CD14-positive monocyte (primary cell): ENCODE measurements around the gene RNF31. TPM values are rescaled to one million over a fixed set of nuclear protein-coding genes. Genes with fewer than 3 reads are reported as not detected.

Experiments used
- DNase-seq, 3 donors: peaks; one replicate each; pipeline ENCODE4 v3.0.0-alpha.2; 2011 to 2022
- H2AFZ ChIP-seq: 2 replicates; pipeline ENCODE4 v1.6.0; 2012; ENCODE audit warnings: mild to moderate bottlenecking, low read depth, low read length, inconsistent platforms; ENCODE audit not compliant: insufficient read depth, poor library complexity, severe bottlenecking
- H3K27ac ChIP-seq, 2 donors: 1 replicate in 1 of 2; 2 replicates in 1 of 2; pipeline ENCODE4 v1.5.1; 2012 to 2013; ENCODE audit warnings: low read length in 2 of 2, control low read depth in 1 of 2, inconsistent platforms in 1 of 2, low read depth in 1 of 2, mild to moderate bottlenecking in 1 of 2
- H3K27me3 ChIP-seq, 2 donors: one replicate each; pipeline versions ENCODE4 v1.6.0 to v1.6.1; 2011 to 2013; ENCODE audit warnings: low read length in 2 of 2; ENCODE audit not compliant: control insufficient read depth in 2 of 2, insufficient read depth in 2 of 2
- H3K36me3 ChIP-seq, 2 donors: replicated peaks in 1 of 2; 1 replicate in 1 of 2; 2 replicates in 1 of 2; pipeline versions ENCODE4 v1.5.1 to v1.6.1; 2012 to 2013; ENCODE audit warnings: low read length in 2 of 2, control low read depth in 1 of 2, inconsistent platforms in 1 of 2, mild to moderate bottlenecking in 1 of 2; ENCODE audit not compliant: insufficient read depth in 2 of 2, control insufficient read depth in 1 of 2
- H3K4me1 ChIP-seq, 2 donors: 1 replicate in 1 of 2; 2 replicates in 1 of 2; pipeline versions ENCODE4 v1.5.1 to v1.6.1; 2012 to 2013; ENCODE audit warnings: low read length in 2 of 2, control low read depth in 1 of 2, inconsistent platforms in 1 of 2, mild to moderate bottlenecking in 1 of 2, moderate library complexity in 1 of 2; ENCODE audit not compliant: insufficient read depth in 2 of 2, control insufficient read depth in 1 of 2
- H3K4me2 ChIP-seq: replicated peaks from 2 replicates; pipeline ENCODE3; 2012; ENCODE audit warnings: low read length, moderate library complexity, mild to moderate bottlenecking; ENCODE audit not compliant: poor library complexity, severe bottlenecking; ENCODE audit errors: extremely low read depth
- H3K4me3 ChIP-seq, 3 experiments: fragments of 200-600 bp in 1 of 3; sonication (generic) in 1 of 3; replicated peaks in 1 of 3; 1 replicate in 2 of 3; 2 replicates in 1 of 3; pipeline ENCODE4 v1.5.1; 2011 to 2013; ENCODE audit warnings: low read length in 3 of 3, mild to moderate bottlenecking in 3 of 3, control low read depth in 2 of 3, low read depth in 2 of 3, inconsistent platforms in 1 of 3, moderate library complexity in 1 of 3
- H3K79me2 ChIP-seq: 2 replicates; pipeline ENCODE4 v1.6.0; 2012; ENCODE audit warnings: mild to moderate bottlenecking, control low read depth, inconsistent platforms, low read length, moderate library complexity; ENCODE audit not compliant: insufficient read depth
- H3K9ac ChIP-seq: 2 replicates; pipeline ENCODE4 v1.6.0; 2017; ENCODE audit warnings: low read length, mild to moderate bottlenecking; ENCODE audit not compliant: insufficient read depth, poor library complexity, severe bottlenecking
- H3K9me3 ChIP-seq, 2 donors: replicated peaks in 1 of 2; 1 replicate in 1 of 2; 2 replicates in 1 of 2; pipeline versions ENCODE4 v1.5.1 to v1.6.1; 2012 to 2013; ENCODE audit warnings: low read length in 2 of 2, control low read depth in 1 of 2; ENCODE audit not compliant: control insufficient read depth in 1 of 2, insufficient read depth in 1 of 2
- H4K20me1 ChIP-seq: 2 replicates; pipeline ENCODE4 v1.6.0; 2012; ENCODE audit warnings: mild to moderate bottlenecking, low read length, control low read depth, moderate library complexity; ENCODE audit not compliant: insufficient read depth
- H3K27ac Mint-ChIP-seq, 7 donors: one replicate each; pipeline ENCODE4 v1.8.0; 2020; ENCODE audit warnings: mild to moderate bottlenecking in 7 of 7, mixed read lengths in 7 of 7, moderate library complexity in 6 of 7, inconsistent platforms in 2 of 7
- H3K27me3 Mint-ChIP-seq, 3 donors: one replicate each; pipeline ENCODE4 v1.8.0; 2021 to 2022; ENCODE audit warnings: low read depth in 3 of 3, mild to moderate bottlenecking in 3 of 3, mixed read lengths in 3 of 3, moderate library complexity in 3 of 3, inconsistent platforms in 1 of 3
- H3K36me3 Mint-ChIP-seq, 2 donors: one replicate each; pipeline ENCODE4 v1.8.0; 2020; ENCODE audit warnings: mixed read lengths in 2 of 2, inconsistent platforms in 1 of 2, mild to moderate bottlenecking in 1 of 2
- H3K4me1 Mint-ChIP-seq: one replicate; pipeline ENCODE4 v1.8.0; 2020; ENCODE audit warnings: mild to moderate bottlenecking, mixed read lengths
- H3K4me3 Mint-ChIP-seq, 2 donors: one replicate each; pipeline ENCODE4 v1.8.0; 2020; ENCODE audit warnings: mild to moderate bottlenecking in 2 of 2, mixed read lengths in 2 of 2, moderate library complexity in 1 of 2
- H3K9me3 Mint-ChIP-seq, 7 donors: one replicate each; pipeline ENCODE4 v1.8.0; 2020 to 2022; ENCODE audit warnings: mixed read lengths in 7 of 7, mild to moderate bottlenecking in 6 of 7, moderate library complexity in 6 of 7, inconsistent platforms in 2 of 7
- CTCF ChIP-seq: fragments of 200-600 bp; IDR thresholded peaks from one replicate; pipeline ENCODE4 v1.8.0; 2022; ENCODE audit warnings: antibody characterized with exemption, mild to moderate bottlenecking
- WGBS: methylation state at CpG from one replicate; pipeline ENCODE4 v1.1.5; 2013; ENCODE audit warnings: missing lambda C conversion rate; ENCODE audit not compliant: insufficient coverage; 5-methylcytosine and 5-hydroxymethylcytosine counted together
- intact Hi-C, 2 donors: fragments of 100-400 bp; cut with micrococcal nuclease; formaldehyde crosslinking; loops; one replicate each; pipeline versions ENCODE4 v1.15.0 to v1.15.1; 2023
- polyA plus RNA-seq, 3 donors: library from polyadenylated mRNA; depleted of rRNA in 1 of 3; unstranded in 2 of 3; stranded (reverse) in 1 of 3; fragments of 300-500 nt in 2 of 3; fragments of >200 nt in 1 of 3; fragmentation: Illumina TruSeq in 2 of 3; gene quantifications; 1 replicate in 2 of 3; 2 replicates in 1 of 3; pipeline ENCODE4 v1.2.3, GENCODE V29; 2012 to 2021

RNF31 gene
- polyA plus RNA-seq, 3 donors = 30.7 to 63.2 (median 36.8) TPM

GRCh38 chr14:24145690-24146452 is 1.4 kb upstream of the RNF31 start:
- Histone ChIP-seq H3K79me2 (peaks cover 70% of the 10 kb centered on the region), H3K27me3 (no peaks in the 10 kb centered on the region), H4K20me1 (peaks cover 59% of the 10 kb centered on the region), H3K9ac (peak overlapping the region; percentile 93), H3K36me3 (peaks cover 36 to 49% of the 10 kb centered on the region in 2 donors), H3K4me2 (peak overlapping the region; percentile 98), H3K27ac (peak overlapping the region; percentile 84 to 89), H3K9me3 (no peaks in the 10 kb centered on the region), H3K4me3 (peak overlapping the region; percentile 84 to 100 (median 89)), H2AFZ (peak overlapping the region; percentile 93), H3K4me1 (peaks cover 34 to 50% of the 10 kb centered on the region in 2 donors)
- TF ChIP-seq CTCF = no peak
- H3K4me1 Mint-ChIP-seq = peaks cover 48% of the 10 kb centered on the region
- intact Hi-C loops = loop anchor here in 1 of 2 donors (2.0 kb wide), 1 partner anchor 15 kb away; the partner anchor contains the start of gene IRF9
- WGBS = 0% methylated on average over 2 of the region's 9 CpGs
- peaks cover 50 to 52% of the 10 kb centered on the region in 2 donors for H3K36me3 Mint-ChIP-seq
- peak in 2 of 3 donors; percentile 29 to 76 for DNase-seq
- H3K27ac Mint-ChIP-seq = peak overlapping the region; percentile 95 to 99 (median 97)
- H3K4me3 Mint-ChIP-seq = peak overlapping the region; percentile 98 to 99
- no peaks in the 10 kb centered on the region for H3K9me3 Mint-ChIP-seq
- H3K27me3 Mint-ChIP-seq = peaks cover 0 to 2% (median 0%) of the 10 kb centered on the region in 3 donors

GRCh38 chr14:24146453-24146977 is 783 bp upstream of the RNF31 start, which contains the start of gene PSME2:
Gene PSME2, minus strand, starts transcription at chr14:24146610. Its CDS starts 29 bp downstream, at chr14:24146581.
- Histone ChIP-seq H3K79me2 (peaks cover 72% of the 10 kb centered on the region), H3K4me3 (peak within 1 kb of the TSS; percentile 84 to 100 (median 89)), H2AFZ (peak within 1 kb of the TSS; percentile 93), H3K4me2 (peak within 1 kb of the TSS; percentile 98), H3K36me3 (peaks cover 43 to 55% of the 10 kb centered on the region in 2 donors), H3K4me1 (peaks cover 33 to 47% of the 10 kb centered on the region in 2 donors), H4K20me1 (peaks cover 65% of the 10 kb centered on the region), H3K9me3 (no peaks in the 10 kb centered on the region), H3K9ac (peak within 1 kb of the TSS; percentile 93), H3K27me3 (no peaks in the 10 kb centered on the region), H3K27ac (peak within 1 kb of the TSS; percentile 84 to 89)
- peak within 1 kb of the TSS; percentile 98 to 99 for H3K4me3 Mint-ChIP-seq
- peak; percentile 76 to 90 (median 87) for DNase-seq
- H3K4me1 Mint-ChIP-seq = peaks cover 46% of the 10 kb centered on the region
- 0% methylated on average over 16 of the region's 25 CpGs for WGBS
- intact Hi-C loops = loop anchor here in 1 of 2 donors (2.0 kb wide), 1 partner anchor 14 kb away; the partner anchor contains the start of gene IRF9
- no peak for TF ChIP-seq CTCF
- no peaks in the 10 kb centered on the region for H3K9me3 Mint-ChIP-seq
- H3K27ac Mint-ChIP-seq = peak within 1 kb of the TSS; percentile 95 to 99 (median 97)
- peaks cover 56 to 59% of the 10 kb centered on the region in 2 donors for H3K36me3 Mint-ChIP-seq
- H3K27me3 Mint-ChIP-seq = peaks cover 0 to 2% (median 0%) of the 10 kb centered on the region in 3 donors
